ENCODE measurements around the gene TSSK6. TPM values are rescaled to one million over a fixed set of nuclear protein-coding genes. Genes with fewer than 3 reads are reported as not detected.

TSSK6 gene
- total and polyA plus RNA-seq, 2 of the 4 experiments (the other 2 are of a cell fraction), result 1.3 to 2.2 TPM

GRCh38 chr19:19490214-19490968 lies 25.0 kb downstream of the TSSK6 start:
- Histone ChIP-seq H3K9me3 (ENCODE audit: control insufficient read depth, insufficient read depth, low read length) (no peaks in the 10 kb centered on the region), H3K14ac (replicated peaks; ENCODE audit: low read depth, low read length) (0 out of 2 replicates have a peak overlapping the region, but pooled peaks have one; percentile 64), H3K36me3 (ENCODE audit: control insufficient read depth, insufficient read depth, low read length) (peaks cover 24% of the 10 kb centered on the region), H3K18ac (ENCODE audit: low read depth, low read length) (no peak overlapping the region), H3K79me1 (ENCODE audit: low read depth in 1 of 2, low read length in 2 of 2) (peaks cover 13 to 77% of the 10 kb centered on the region in 2 experiments; a peak in 3 of 4 replicates), H2AK9ac (replicated peaks; ENCODE audit: low read depth, low read length, poor library complexity) (peak overlapping the region; percentile 67), H2BK15ac (ENCODE audit: low read depth, low read length) (peak overlapping the region; percentile 21; the same call in 1 of the 3 replicates), H3K4ac (ENCODE audit: low read depth, low read length) (peak overlapping the region; percentile 65), H4K91ac (ENCODE audit: insufficient read depth, low read depth, low read length) (peak overlapping the region; percentile 84), H4K5ac (ENCODE audit: low read depth, low read length) (peak overlapping the region; percentile 35), H3K56ac (ENCODE audit: extremely low read depth, insufficient read depth, low read length) (no peak overlapping the region), H4K8ac (ENCODE audit: low read depth in 2 of 2, low read length in 2 of 2) (peak overlapping the region; percentile 64 to 94; a peak in 3 of 4 replicates), H3K27me3 (ENCODE audit: control insufficient read depth, insufficient read depth, low read length) (no peaks in the 10 kb centered on the region), H2BK20ac (ENCODE audit: low read depth, low read length) (peak overlapping the region; percentile 23; the same call in 1 of the 2 replicates), H2AFZ (replicated peaks; ENCODE audit: low read length, poor library complexity) (peak overlapping the region; percentile 36), H3K27ac (ENCODE audit: insufficient read depth, low read length) (peak overlapping the region; percentile 68), H2AK5ac (ENCODE audit: low read depth, low read length) (peak overlapping the region; percentile 92), H2BK5ac (ENCODE audit: low read depth, low read length, poor library complexity, severe bottlenecking) (peak overlapping the region; percentile 1), H2BK120ac (ENCODE audit: low read depth, low read length) (peak overlapping the region; percentile 53), H3K9ac (ENCODE audit: low read depth, low read length) (no peak overlapping the region), H3K4me1 (ENCODE audit: control insufficient read depth, insufficient read depth, low read length) (peaks cover 31% of the 10 kb centered on the region), H4K20me1 (ENCODE audit: insufficient read depth, low read length) (no peaks in the 10 kb centered on the region; the same call in 1 of the 2 replicates), H3K4me2 (ENCODE audit: low read depth, low read length) (peak overlapping the region; percentile 23; the same call in 1 of the 2 replicates), H3K9me1 (ENCODE audit: insufficient read depth, low read length) (peaks cover 18% of the 10 kb centered on the region), H3K4me3 (ENCODE audit: insufficient read depth, low read depth, low read length) (no peak overlapping the region), H3K23ac (ENCODE audit: low read depth, low read length) (no peak overlapping the region)
- DNase-seq, result peak; percentile 82
- intact Hi-C loops (cut with micrococcal nuclease), result loop anchor here (1.0 kb wide), 1 partner anchor 124 kb away; no protein-coding TSS in a partner anchor
- BruUV-seq (replicated peaks), result no TSS peak
- dilution Hi-C loops (cut with HindIII; ENCODE audit: low sequenced_read_pairs, unreplicated experiment), result no loop called here
- in situ Hi-C loops (cut with MboI; ENCODE audit: low sequenced_read_pairs), result loop anchor here (5.0 kb wide), 1 partner anchor 123 kb away; no protein-coding TSS in a partner anchor
- ChIA-PET POLR2A (ENCODE audit: unreplicated experiment) (no interaction called here), CTCF (interaction anchor here (0.5 to 2.7 kb wide), 9 partner anchors 84 to 450 kb away, joined by 3 to 15 read pairs (median 3); partner anchors contain the start of gene GATAD2A)
- peak; percentile 59 for ATAC-seq (ENCODE audit: low read depth)
- 34% methylated on average over 10 of the region's 20 CpGs; no CpG with 5 or more reads in 1 of the 2 experiments for WGBS, 2 experiments (ENCODE audit: extremely low coverage in 2 of 2, insufficient read length in 1 of 2)
- TF ChIP-seq RFX5 (IDR thresholded peaks at IDR 0.05; ENCODE audit: low read depth, low read length) (no peak), USF2 (IDR thresholded peaks at IDR 0.05; ENCODE audit: low read depth, low read length) (no peak), MAFK (IDR thresholded peaks at IDR 0.05; ENCODE audit: low read depth, low read length) (no peak), MXI1 (IDR thresholded peaks at IDR 0.05; ENCODE audit: borderline replicate concordance, low read depth, low read length) (no peak), CTCF (conservative IDR thresholded peaks at IDR 0.05; ENCODE audit: low read depth, low read length) (peak; percentile 82), SMC3 (IDR thresholded peaks at IDR 0.05; ENCODE audit: low read depth, low read length) (peak; percentile 69), ELK1 (IDR thresholded peaks at IDR 0.05; ENCODE audit: borderline replicate concordance, low read depth, low read length) (no peak), RCOR1 (IDR thresholded peaks at IDR 0.05; ENCODE audit: insufficient replicate concordance, low read length) (no peak), RAD21 (IDR thresholded peaks at IDR 0.05; ENCODE audit: low read length) (peak; percentile 85), CHD1 (IDR thresholded peaks at IDR 0.05; ENCODE audit: low read depth, low read length) (no peak), NFE2L2 (IDR thresholded peaks at IDR 0.05; ENCODE audit: low read depth, low read length) (no peak), FOS (IDR thresholded peaks at IDR 0.05; ENCODE audit: low read depth, low read length) (no peak), BHLHE40 (IDR thresholded peaks at IDR 0.05; ENCODE audit: low read depth, low read length) (no peak), POLR2A (IDR thresholded peaks at IDR 0.05; ENCODE audit: low read depth, low read length) (no peak)

Measured in IMR-90 (cell line).